ENCODE results near the gene NLRC3.

NLRC3 gene

GRCh38 chr16:3578610-3579551, 1.7 kb upstream of the NLRC3 start:
- DNase-seq = peak in 1 of 2 donors; percentile 48

GRCh38 chr16:3578121-3578520, 918 bp upstream of the NLRC3 start:
- DNase-seq = peak; percentile 48

- no peak for DNase-seq
Measured at GRCh38 chr16:3576211-3576610, 992 bp downstream of the NLRC3 start.

- DNase-seq = no peak
Measured at GRCh38 chr16:3575491-3575890, 1.7 kb downstream of the NLRC3 start.

- DNase-seq = no peak
Measured at GRCh38 chr16:3574195-3574594, 3.0 kb downstream of the NLRC3 start.

- DNase-seq = no peak
Measured at GRCh38 chr16:3573146-3573815, 3.9 kb downstream of the NLRC3 start.

- DNase-seq = no peak
Measured at GRCh38 chr16:3570420-3571062, 6.7 kb downstream of the NLRC3 start.

- DNase-seq = no peak
Measured at GRCh38 chr16:3569851-3570250, 7.4 kb downstream of the NLRC3 start.

- no peak for DNase-seq
Measured at GRCh38 chr16:3566990-3567389, 10.2 kb downstream of the NLRC3 start.

GRCh38 chr16:3564889-3565141, 12.4 kb downstream of the NLRC3 start:
- no peak for DNase-seq

GRCh38 chr16:3564130-3564888, 12.9 kb downstream of the NLRC3 start:
- DNase-seq = no peak

- DNase-seq = no peak
Measured at GRCh38 chr16:3562914-3563480, 14.2 kb downstream of the NLRC3 start.

GRCh38 chr16:3561626-3562025, 15.6 kb downstream of the NLRC3 start:
- no peak for DNase-seq

GRCh38 chr16:3554351-3554928, 22.8 kb downstream of the NLRC3 start:
- DNase-seq = no peak

GRCh38 chr16:3553138-3553923, 23.9 kb downstream of the NLRC3 start:
- DNase-seq = no peak

- no peak for DNase-seq
Measured at GRCh38 chr16:3550851-3551847, 26.1 kb downstream of the NLRC3 start.

GRCh38 chr16:3549906-3550305, 27.3 kb downstream of the NLRC3 start:
- DNase-seq = no peak

GRCh38 chr16:3548859-3549258, 28.3 kb downstream of the NLRC3 start:
- DNase-seq = no peak

- no peak for DNase-seq
Measured at GRCh38 chr16:3548445-3548844, 28.8 kb downstream of the NLRC3 start.

- no peak for DNase-seq
Measured at GRCh38 chr16:3546986-3547682, 30.1 kb downstream of the NLRC3 start.
